ENCODE measurements around the gene RNLS. TPM values are rescaled to one million over a fixed set of nuclear protein-coding genes. Genes with fewer than 3 reads are reported as not detected.

RNLS gene
- total RNA-seq, 1 donor from 2014 or later, result 7.1 TPM

DNA sequence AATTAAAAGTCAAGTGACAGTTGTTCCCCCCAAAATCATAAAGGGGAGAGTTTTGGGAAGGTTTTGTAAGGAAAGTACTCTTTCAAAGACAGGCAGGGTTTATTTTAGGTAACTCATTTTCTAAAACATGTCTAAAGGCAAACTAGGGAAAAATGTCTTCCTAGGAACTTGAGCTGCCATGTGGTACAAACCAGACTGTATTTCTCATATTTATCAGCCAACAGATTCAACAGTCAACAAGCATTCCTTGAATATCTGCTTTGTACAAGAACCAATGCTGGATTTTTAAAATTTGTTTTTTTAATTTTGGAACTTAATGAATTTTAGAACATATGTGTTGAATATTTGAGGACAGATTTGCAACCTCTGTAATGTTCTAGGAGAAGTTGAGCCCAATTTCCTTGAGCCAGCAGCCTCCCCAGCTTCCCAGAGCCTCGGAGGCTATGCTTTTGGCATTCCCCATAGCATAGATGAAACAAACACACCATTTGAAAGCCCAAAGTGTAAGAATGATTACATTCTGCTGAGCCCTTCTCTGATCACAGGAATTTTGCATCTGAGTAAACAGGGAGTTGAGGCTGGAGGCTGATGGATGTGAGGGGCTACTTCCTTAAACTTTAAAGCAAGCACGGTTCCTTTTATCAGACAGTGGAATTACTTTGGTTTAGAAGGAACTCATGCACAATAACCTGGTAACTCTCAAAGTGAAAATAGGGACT, 345.1 kb downstream of the RNLS start:
- no peak for DNase-seq (ENCODE audit: low read depth)
- H3K4me3 ChIP-seq (ENCODE audit: low read depth, low read length), result no peak overlapping the region
- TF ChIP-seq, protein P1, sequence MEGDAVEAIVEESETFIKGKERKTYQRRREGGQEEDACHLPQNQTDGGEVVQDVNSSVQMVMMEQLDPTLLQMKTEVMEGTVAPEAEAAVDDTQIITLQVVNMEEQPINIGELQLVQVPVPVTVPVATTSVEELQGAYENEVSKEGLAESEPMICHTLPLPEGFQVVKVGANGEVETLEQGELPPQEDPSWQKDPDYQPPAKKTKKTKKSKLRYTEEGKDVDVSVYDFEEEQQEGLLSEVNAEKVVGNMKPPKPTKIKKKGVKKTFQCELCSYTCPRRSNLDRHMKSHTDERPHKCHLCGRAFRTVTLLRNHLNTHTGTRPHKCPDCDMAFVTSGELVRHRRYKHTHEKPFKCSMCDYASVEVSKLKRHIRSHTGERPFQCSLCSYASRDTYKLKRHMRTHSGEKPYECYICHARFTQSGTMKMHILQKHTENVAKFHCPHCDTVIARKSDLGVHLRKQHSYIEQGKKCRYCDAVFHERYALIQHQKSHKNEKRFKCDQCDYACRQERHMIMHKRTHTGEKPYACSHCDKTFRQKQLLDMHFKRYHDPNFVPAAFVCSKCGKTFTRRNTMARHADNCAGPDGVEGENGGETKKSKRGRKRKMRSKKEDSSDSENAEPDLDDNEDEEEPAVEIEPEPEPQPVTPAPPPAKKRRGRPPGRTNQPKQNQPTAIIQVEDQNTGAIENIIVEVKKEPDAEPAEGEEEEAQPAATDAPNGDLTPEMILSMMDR (conservative IDR thresholded peaks at IDR 0.05; ENCODE audit: low read depth, low read length), result no peak

DNA sequence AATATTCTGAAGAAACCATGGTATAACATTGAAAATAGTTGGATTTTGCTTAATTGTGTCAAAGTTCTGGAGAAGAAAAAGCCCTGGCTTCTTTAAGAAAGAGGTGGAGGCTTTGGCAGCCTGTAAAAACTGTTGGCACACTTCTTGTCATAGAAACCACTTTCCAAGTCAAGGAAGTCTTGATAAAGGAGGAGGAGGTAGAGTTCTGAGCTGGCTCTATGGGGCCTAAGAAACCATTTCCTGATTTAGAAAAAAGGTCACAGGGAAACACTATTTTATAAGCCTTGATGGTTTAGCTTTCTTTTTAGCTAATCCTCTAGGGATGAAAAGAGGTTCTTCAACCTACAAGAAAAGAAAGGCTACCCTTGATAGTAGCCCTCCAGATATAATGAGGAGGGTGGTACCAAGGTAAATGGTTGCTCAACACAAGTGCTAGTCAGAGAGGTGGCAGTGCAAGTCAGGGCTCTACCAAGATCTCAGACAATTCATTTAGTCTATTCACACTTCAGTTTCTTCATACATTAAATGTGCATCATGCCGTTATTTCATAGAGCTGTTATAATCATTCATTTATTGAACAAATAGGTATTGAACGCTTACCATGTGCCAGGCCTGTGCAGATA, 346.9 kb downstream of the RNLS start:
- no peak for DNase-seq (ENCODE audit: low read depth)
- TF ChIP-seq, protein P1 (conservative IDR thresholded peaks at IDR 0.05; ENCODE audit: low read depth, low read length), result no peak
- no peak overlapping the region for H3K4me3 ChIP-seq (ENCODE audit: low read depth, low read length)

DNA sequence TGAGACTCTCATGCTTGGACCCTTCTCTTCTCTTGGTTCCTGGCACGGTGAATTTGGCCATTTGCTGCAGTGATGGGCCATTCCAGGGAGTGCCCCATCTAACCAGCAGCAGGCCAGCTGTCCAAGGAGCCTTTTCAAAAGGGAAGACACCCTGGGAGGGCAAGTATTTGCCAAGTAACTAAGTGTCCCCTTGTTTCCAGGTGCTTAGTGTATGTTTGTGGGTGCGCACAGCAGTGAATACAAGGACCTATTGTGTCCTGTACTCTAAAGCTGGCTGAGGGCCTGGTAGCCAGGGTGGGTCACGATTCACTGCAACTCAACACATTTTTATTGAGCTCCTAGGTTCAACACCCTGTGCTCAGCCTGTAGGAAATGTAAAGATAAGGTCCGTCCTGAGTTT, 348.8 kb downstream of the RNLS start:
- TF ChIP-seq, protein P1 (conservative IDR thresholded peaks at IDR 0.05; ENCODE audit: low read depth, low read length), result no peak
- no peak overlapping the region for H3K4me3 ChIP-seq (ENCODE audit: low read depth, low read length)

DNA sequence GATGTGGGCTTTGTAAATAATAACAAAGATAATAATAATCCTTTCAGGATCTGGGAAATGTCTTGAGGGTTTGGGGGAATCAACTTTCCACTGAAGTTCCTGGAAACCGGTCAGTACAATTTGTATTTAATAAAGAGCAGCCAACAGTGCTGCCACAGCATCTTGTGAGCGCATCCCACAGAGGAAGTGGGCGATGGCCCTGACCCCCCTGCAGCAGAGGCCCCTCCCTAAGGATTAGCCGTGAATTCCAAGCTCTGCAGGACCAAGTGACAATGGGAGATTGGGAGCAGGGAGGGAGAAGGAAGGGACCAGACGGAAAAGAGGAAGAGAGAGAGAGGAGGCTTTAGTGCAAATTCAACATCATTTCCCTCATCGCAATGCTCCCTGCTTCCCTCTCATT, 349.2 kb downstream of the RNLS start:
- TF ChIP-seq, protein P1 (conservative IDR thresholded peaks at IDR 0.05; ENCODE audit: low read depth, low read length), result no peak
- DNase-seq (ENCODE audit: low read depth), result no peak

More for the DNA sequence above, 348.8 kb downstream of the RNLS start:
- no peak for DNase-seq (ENCODE audit: low read depth)

DNA sequence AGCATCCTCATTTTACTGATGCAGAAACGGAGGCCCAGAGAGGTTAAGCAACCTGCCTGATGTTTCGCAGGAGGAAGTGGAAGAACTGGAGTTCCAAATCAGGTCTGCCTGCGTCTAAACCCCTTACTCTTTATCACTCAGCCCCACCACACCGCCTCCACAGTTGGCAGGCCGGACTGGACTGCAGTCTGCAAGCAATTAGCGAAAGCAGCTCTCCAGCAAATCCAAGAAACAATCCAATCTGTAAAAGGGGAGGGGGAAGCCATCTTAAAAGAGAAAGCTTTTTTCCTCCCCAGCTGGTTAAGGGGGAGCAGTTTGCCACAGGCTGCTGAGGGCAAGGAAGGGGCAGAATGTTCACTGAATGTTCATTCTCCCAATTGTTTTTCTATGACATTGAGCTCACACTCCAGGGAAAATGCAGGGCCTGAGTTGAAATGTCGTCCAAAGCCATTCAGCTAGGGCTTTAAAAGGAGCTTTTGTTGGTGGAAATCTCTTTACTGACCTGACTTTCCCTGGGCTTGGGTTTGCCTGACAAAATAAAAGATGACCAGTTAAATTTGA, 350.1 kb downstream of the RNLS start:
- H3K4me3 ChIP-seq (ENCODE audit: low read depth, low read length), result no peak overlapping the region
- DNase-seq (ENCODE audit: low read depth), result no peak
- TF ChIP-seq, protein P1 (conservative IDR thresholded peaks at IDR 0.05; ENCODE audit: low read depth, low read length), result no peak

More for the DNA sequence above, 349.2 kb downstream of the RNLS start:
- H3K4me3 ChIP-seq (ENCODE audit: low read depth, low read length), result no peak overlapping the region

DNA sequence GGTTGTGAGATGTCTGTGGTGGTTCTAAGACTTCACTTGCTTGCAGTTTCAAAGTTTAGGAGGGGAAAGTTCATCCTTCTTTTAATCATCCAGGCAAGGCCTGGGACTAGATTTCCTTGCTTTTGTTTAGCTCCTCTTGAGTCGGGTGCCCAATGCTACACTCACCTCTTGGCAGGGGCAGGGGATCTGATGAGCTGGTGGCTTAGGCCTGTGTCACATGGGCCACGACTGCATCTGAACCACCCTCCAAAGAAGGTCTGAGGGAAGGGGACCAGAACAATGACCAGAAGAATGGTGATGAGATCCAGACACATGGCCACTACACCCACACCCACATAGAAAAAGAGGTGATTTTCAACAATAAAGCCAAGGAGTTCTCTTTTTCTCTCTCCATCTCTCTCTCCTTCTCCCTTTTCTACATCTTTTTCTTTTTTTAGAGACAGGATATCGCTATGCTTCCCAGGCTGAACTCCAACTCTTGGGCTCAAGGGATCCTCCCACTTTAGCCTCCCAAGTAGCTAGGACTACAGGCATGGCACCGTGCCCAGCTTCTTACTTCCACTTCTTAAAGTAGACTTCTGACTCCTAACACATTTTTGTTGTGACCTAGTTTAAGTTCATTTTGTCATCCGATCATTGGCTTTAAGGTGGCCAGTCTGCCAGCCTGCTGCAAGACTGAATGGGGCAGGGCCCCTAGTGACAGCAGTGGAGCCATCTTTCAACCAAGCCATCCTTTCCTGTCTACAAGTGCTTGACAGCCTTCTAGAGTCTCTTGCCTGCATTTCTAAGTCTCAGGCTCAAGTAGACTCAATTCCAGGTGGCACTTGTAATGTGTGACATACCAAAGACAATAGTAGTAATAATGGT, 350.9 kb downstream of the RNLS start:
- no peak overlapping the region for H3K4me3 ChIP-seq (ENCODE audit: low read depth, low read length)
- no peak for DNase-seq (ENCODE audit: low read depth)
- TF ChIP-seq, protein P1 (conservative IDR thresholded peaks at IDR 0.05; ENCODE audit: low read depth, low read length), result no peak

Measured in epithelial cell of proximal tubule (primary cell).